Skeletal muscle satellite cell (primary cell): ENCODE measurements around the gene ALKBH8.
"Not testable (repeated sequence)": the region's sequence is repeated elsewhere in the genome, so short reads cannot be mapped to it uniquely, and the experiment has no call there.

Source experiments
- H3K27me3 ChIP-seq: 2 replicates; pipeline ENCODE4 v1.7.0; 2013; ENCODE audit warnings: low read length; ENCODE audit not compliant: control insufficient read depth, insufficient read depth
- H3K36me3 ChIP-seq: 2 replicates; pipeline ENCODE4 v1.7.0; 2013; ENCODE audit warnings: mild to moderate bottlenecking, control low read depth, low read length; ENCODE audit not compliant: insufficient read depth
- H3K4me1 ChIP-seq: 2 replicates; pipeline ENCODE4 v1.7.0; 2013; ENCODE audit warnings: low read length; ENCODE audit not compliant: control insufficient read depth, insufficient read depth
- H3K4me2 ChIP-seq: 2 replicates; pipeline ENCODE4 v1.7.0; 2013; ENCODE audit warnings: mild to moderate bottlenecking, low read length
- H3K4me3 ChIP-seq: 2 replicates; pipeline ENCODE4 v1.7.0; 2013; ENCODE audit warnings: low read length
- H3K9ac ChIP-seq: 2 replicates; pipeline ENCODE4 v1.7.0; 2013; ENCODE audit warnings: mild to moderate bottlenecking, low read depth, low read length, moderate library complexity
- H3K9me3 ChIP-seq: replicated peaks from 2 replicates; pipeline ENCODE4 v1.7.0; 2013; ENCODE audit warnings: mild to moderate bottlenecking, control low read depth, low read length

Gene ALKBH8

DNA sequence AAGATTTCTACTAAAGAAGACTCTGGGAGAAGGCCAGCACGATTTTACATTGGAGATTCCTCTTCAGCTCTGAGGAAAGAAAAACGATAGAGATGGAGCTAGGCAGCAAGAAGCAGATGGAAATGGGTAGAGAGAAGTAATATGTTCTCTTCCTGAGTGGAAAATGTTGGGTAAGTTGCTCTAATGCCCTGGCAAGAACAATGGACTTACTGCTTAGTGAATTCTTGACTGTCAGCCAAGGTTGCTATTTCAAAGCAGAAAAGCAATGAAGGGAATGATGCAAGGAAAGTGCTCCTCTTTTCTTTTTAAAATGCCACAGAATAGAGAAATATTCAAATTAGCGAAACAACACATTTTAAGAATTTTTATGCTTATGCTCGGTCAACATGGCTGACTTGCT lies 69.5 kb downstream of the ALKBH8 start:
- Histone ChIP-seq H3K4me3 (no peak overlapping the region), H3K9me3 (no peaks in the 10 kb centered on the region), H3K4me1 (peaks cover 6% of the 10 kb centered on the region), H3K4me2 (no peak overlapping the region), H3K27me3 (no peaks in the 10 kb centered on the region), H3K9ac (no peak overlapping the region), H3K36me3 (peaks cover under 1% of the 10 kb centered on the region)

DNA sequence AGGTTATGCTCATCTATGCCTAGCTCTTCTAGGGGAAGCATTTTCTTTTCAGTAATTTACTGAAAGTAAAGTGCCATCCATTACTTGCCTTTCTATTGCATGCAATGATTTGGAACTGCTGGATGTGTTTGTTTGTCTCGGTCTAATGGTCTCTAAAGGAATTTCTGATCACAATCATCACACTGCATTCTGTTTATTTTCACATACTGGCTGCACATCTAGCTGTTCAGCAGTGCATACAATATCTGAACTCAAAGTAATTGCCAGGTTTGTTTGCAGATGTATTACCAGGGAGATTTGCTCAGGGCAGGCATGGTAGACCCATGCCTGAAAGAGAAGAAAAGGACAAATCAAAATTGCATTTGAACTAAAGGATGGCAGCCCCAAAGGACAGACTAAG lies 71.5 kb downstream of the ALKBH8 start:
- Histone ChIP-seq H3K9ac (no peak overlapping the region), H3K4me2 (no peak overlapping the region), H3K27me3 (no peaks in the 10 kb centered on the region), H3K4me3 (no peak overlapping the region), H3K9me3 (no peaks in the 10 kb centered on the region), H3K36me3 (no peaks in the 10 kb centered on the region), H3K4me1 (peaks cover 6% of the 10 kb centered on the region)

DNA sequence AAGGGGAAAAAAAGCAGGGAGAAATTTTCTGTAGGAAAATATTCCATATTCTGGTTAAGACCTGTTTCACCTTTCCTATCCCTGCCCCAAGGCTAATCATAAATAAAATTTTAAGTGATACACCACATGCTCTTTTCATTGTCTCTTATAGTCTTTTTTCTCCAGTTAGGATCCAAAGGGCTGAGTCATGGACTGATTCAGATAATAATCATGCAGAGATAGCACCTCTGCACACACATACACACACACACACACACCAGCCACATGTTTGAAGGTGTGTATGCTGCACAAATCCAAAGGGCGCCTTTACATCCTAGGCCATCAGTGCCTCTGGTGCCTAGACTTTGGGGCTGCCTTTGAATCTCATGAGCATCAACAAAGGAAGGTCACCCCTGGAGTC lies 72.4 kb downstream of the ALKBH8 start:
- Histone ChIP-seq H3K4me1 (peaks cover 6% of the 10 kb centered on the region), H3K36me3 (no peaks in the 10 kb centered on the region), H3K4me2 (no peak overlapping the region), H3K9me3 (no peaks in the 10 kb centered on the region), H3K9ac (no peak overlapping the region), H3K27me3 (no peaks in the 10 kb centered on the region), H3K4me3 (no peak overlapping the region)

DNA sequence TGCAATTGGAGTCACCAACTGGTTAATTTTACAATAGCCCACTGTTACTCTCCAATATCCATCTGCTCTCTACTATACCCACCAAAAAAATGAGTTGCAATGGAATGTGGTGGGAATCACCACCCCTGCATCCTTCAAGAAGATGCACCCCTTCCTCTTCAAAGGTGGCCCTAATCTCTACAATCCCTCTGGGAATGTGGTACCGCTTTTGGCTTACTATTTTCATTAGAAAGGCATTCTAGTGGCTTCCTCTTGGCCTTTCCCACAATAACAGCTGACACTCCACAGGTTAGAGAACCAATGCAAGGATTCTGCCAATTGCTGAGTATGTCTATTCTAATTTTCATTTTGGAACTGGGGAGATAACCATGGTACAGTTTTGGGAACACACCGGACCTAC lies 74.7 kb downstream of the ALKBH8 start:
- Histone ChIP-seq H3K36me3 (no peaks in the 10 kb centered on the region), H3K4me3 (no peak overlapping the region), H3K27me3 (no peaks in the 10 kb centered on the region), H3K4me1 (peaks cover 6% of the 10 kb centered on the region), H3K4me2 (no peak overlapping the region), H3K9me3 (no peaks in the 10 kb centered on the region), H3K9ac (no peak overlapping the region)

DNA sequence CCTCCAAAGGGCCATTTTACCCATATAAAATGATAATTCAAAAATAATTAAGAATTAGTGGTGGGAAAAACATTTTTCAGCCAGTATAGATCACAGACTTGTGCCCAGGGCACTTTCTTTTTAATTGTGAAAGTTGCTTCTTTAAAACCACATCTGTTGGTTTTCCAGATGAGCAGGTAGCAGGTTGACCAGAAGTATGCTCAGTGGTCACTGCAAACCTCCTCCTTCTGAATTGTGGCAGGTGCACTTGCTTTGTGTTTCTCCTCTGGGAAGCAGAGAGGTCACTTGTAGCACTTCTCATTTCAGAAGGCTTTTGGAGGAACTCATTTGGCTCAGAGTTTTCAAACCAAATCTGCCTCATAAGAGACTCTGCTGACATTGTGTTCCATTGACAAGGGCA lies 83.3 kb downstream of the ALKBH8 start:
- Histone ChIP-seq H3K4me2 (no peak overlapping the region), H3K4me3 (no peak overlapping the region), H3K4me1 (no peaks in the 10 kb centered on the region), H3K36me3 (no peaks in the 10 kb centered on the region), H3K27me3 (peaks cover 19% of the 10 kb centered on the region), H3K9ac (no peak overlapping the region), H3K9me3 (no peaks in the 10 kb centered on the region)

DNA sequence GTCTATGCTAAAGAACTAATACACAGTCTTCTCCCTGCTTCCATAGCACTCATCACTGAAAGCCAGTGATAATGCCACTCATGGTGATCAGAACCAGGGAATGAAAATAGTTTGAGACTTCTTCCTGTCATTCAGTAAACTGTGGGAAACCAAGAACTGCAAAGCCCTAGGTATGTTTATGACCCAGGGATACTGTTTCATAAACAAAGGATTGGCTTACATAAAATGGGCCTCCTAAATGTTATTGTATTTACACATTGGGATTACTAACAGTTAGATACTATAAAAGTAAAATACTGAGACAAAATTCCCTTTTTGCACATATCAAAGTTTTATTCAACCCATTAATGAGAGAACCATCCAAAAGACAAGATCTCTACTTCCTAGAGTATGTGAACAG lies 86.6 kb downstream of the ALKBH8 start:
- Histone ChIP-seq H3K4me2 (no peak overlapping the region), H3K4me1 (no peaks in the 10 kb centered on the region), H3K9me3 (no peaks in the 10 kb centered on the region), H3K4me3 (no peak overlapping the region), H3K36me3 (no peaks in the 10 kb centered on the region), H3K9ac (no peak overlapping the region), H3K27me3 (peaks cover 30% of the 10 kb centered on the region)

DNA sequence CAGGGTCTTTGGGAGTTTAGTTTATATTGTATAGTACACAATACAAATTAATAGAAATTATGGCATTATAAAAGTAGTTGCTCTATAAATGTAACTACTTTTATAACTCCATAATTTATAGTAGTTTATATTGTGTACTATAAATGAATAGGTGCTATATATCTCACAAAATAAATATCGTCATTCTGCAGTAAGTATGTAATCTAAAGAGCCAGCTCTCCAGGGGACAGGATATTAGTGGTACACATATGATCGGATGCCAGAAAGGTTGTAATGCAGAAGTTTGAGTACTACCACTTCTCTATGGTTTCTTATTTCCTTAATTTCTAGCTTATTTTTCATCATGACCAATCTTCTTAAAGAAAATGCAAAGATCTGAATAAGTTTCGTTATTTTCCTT lies 87.7 kb downstream of the ALKBH8 start:
- Histone ChIP-seq H3K4me1 (no peaks in the 10 kb centered on the region), H3K27me3 (peaks cover 33% of the 10 kb centered on the region), H3K9me3 (no peaks in the 10 kb centered on the region), H3K9ac (no peak overlapping the region), H3K36me3 (no peaks in the 10 kb centered on the region), H3K4me3 (no peak overlapping the region), H3K4me2 (no peak overlapping the region)

DNA sequence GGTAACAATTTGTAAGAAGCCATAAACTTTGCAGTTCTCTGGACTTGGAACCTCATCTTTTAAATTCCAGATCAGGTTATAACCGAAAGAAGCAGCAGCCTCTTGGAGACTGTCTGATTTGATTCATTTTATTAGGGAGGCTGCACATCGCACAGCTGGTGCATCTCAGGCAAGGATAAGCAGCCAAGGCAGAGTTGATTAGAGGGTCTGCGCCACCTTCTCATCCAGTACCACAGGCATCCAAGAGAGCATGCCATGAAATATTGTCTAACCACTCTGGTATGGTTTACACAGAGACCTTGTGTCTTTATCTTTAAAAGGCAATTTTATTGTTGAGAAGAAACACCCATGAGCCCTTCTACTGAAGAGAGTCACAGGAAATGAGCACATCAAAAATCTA lies 91.7 kb downstream of the ALKBH8 start:
- no peaks in the 10 kb centered on the region for H3K9me3 ChIP-seq
- H3K36me3 ChIP-seq: no peaks in the 10 kb centered on the region
- no peak overlapping the region for H3K4me3 ChIP-seq
- H3K4me2 ChIP-seq: no peak overlapping the region
- H3K9ac ChIP-seq: no peak overlapping the region
- H3K4me1 ChIP-seq: no peaks in the 10 kb centered on the region
- H3K27me3 ChIP-seq: peaks cover 33% of the 10 kb centered on the region

DNA sequence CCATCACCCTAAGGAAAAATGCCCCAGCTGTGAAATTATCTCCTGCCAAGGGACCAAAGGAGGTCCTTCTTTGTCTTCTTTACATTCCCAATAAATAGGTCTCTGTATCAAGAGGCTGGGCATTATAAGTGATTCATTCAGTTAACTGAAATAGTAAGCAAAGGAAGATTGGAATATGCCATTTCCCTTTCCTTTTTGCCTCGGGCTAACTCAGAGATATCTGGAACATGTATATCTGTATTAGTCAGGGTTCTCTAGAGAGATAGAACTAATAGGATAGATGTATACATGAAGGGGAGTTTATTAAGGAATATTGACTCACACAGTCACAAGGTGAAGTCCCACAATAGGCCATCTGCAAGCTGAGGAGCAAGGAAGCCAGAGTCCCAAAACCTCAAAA lies 92.6 kb downstream of the ALKBH8 start:
- Histone ChIP-seq H3K4me3 (no peak overlapping the region), H3K4me2 (no peak overlapping the region), H3K36me3 (no peaks in the 10 kb centered on the region), H3K4me1 (no peaks in the 10 kb centered on the region), H3K9me3 (no peaks in the 10 kb centered on the region), H3K9ac (no peak overlapping the region), H3K27me3 (peaks cover 27% of the 10 kb centered on the region)

DNA sequence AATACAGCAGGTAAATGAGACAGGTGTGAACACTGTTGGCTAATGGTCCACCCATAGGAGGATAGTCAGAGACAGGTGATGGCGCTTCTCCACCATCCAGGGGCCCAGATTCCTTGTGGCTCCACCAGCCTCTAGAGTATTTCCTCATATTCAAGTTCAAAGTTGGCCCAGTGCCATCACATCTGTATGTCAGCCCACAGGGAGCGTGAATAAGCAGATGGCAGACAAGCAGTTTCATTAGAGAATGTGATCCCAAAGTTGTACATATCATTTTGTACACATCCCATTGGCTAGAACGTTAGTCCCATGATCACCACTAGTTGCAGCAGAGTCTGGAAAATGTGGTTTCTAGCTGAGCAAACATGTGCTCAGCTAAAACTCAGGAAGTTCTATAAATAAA lies 96.9 kb downstream of the ALKBH8 start:
- H3K9ac ChIP-seq: no peak overlapping the region
- H3K4me2 ChIP-seq: no peak overlapping the region
- H3K27me3 ChIP-seq: peaks cover 14% of the 10 kb centered on the region
- H3K9me3 ChIP-seq: no peaks in the 10 kb centered on the region
- H3K36me3 ChIP-seq: no peaks in the 10 kb centered on the region
- no peak overlapping the region for H3K4me3 ChIP-seq
- H3K4me1 ChIP-seq: no peaks in the 10 kb centered on the region

DNA sequence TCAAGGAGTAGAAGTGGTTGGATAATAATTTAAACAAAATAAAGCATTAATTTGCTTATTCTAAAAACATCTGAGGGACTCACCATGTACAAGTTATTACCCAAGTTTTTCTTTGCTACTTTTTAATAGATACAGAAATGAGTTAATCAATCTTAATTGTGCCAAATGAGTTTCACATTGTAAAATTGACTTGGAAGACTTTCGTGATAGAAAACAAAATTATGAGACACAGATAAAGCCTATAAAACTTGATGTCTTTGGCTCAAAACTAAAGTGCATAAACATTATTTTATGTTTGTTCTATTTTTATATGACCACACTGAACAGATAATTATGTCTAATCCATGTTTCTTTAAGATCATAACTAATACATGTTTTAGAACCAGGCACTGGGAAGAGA lies 97.8 kb downstream of the ALKBH8 start:
- H3K4me3 ChIP-seq: no peak overlapping the region
- peaks cover 9% of the 10 kb centered on the region for H3K27me3 ChIP-seq
- no peaks in the 10 kb centered on the region for H3K36me3 ChIP-seq
- H3K4me1 ChIP-seq: no peaks in the 10 kb centered on the region
- H3K9me3 ChIP-seq: no peaks in the 10 kb centered on the region
- no peak overlapping the region for H3K9ac ChIP-seq
- H3K4me2 ChIP-seq: no peak overlapping the region

DNA sequence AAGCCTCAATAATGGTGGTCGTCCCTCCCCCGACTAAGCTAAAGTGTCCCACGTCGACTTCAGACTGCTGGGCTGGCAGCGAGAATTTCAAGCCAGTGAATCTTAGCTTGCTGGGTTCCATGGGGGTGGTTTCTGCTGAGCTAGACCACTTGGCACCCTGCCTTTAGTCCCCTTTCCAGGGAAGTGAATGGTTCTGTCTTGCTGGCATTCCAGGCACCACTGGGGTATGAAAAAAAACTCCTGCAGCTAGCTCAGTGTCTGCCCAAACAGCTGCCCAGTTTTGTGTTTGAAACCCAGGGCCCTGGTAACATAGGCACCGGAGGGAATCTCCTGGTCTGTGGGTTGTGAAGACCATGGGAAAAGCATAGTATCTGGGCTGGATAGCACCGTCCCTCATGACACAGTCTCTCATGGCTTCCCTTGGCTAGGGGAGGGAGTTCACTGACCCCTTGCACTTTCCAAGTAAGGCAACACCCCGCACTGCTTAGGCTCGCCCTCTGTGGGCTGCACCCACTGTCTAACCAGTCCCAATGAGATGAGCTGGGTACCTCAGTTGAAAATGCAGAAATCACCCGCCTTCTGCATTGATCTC lies 99.2 kb downstream of the ALKBH8 start:
- H3K36me3 ChIP-seq, H3K27me3 ChIP-seq, H3K9ac ChIP-seq, H3K4me2 ChIP-seq, H3K4me1 ChIP-seq, H3K9me3 ChIP-seq, H3K4me3 ChIP-seq: not testable (repeated sequence)
